Fibroblast of peridontal ligament (primary cell): ENCODE data around the gene KLHL26.

Experiments
- DNase-seq: peaks from one replicate; pipeline ENCODE4 v3.0.0-alpha.2; 2010; ENCODE audit errors: extremely low read depth

The KLHL26 gene

DNA sequence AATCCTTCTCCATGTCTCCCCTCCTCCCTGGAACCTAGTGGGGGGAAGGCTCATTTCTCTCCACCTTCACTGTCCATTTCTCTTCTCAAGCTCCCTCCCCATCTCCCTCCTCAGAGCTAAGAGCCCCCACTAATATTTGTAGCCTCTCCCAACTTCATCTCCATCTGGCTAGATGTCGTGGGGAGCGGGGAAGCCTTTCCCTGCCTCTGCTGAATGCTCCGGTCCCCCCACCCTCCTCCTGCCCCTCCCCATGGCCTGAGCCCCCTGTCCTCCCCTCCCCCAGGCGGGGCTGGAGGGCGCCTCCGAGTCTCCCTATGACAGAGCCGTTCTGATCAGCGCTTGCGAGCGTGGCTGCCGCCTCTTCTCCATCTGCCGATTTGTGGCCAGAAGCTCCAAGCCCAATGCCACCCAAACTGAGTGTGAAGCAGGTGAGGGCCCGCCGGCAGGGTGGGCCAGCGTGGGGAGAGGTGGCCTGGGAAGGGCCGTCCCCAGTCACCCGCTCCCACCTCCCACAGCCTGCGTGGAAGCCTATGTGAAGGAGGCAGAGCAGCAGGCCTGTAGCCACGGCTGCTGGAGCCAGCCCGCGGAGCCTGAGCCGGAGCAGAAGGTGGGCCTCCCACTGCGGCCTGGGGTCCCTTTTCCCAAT, 23.1 kb upstream of the KLHL26 start:
- no peak for DNase-seq

DNA sequence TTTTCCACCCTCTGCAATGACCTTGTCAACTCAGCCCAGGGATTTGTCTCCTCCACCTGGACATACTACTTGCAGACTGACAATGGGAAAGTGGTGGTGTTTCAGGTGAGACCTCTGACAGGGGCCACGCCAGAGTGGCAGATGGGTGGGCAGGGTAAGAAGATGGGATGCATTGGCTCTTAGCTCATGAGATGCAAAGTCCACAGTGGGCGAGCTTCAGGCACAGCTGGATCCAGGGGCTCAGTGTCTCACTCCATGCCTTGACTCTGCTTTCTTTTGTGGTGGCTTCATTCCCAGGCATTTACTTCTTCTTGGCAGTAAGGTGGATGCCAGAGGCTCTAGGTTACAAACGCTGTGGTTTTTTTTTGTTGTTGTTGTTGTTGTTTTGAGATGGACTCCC, 20.8 kb upstream of the KLHL26 start:
- DNase-seq, result no peak

DNA sequence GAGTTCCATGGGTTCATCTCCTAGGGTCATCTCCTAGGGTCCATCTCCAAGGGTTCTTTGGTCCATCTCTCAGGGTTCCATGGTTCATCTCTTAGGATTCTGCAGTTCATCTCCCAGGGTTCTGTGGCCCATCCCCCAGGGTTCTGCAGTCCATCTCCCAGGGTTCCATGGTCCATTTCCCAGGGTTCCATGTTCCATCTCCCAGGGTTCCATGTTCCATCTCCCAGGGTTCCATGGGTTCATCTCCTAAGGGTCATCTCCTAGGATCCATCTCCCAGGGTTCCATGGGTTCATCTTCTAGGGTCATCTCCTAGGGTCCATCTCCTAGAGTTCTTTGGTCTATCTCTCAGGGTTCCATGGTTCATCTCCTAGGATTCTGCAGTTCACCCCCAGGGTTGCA, 19.3 kb upstream of the KLHL26 start:
- DNase-seq, result no peak

DNA sequence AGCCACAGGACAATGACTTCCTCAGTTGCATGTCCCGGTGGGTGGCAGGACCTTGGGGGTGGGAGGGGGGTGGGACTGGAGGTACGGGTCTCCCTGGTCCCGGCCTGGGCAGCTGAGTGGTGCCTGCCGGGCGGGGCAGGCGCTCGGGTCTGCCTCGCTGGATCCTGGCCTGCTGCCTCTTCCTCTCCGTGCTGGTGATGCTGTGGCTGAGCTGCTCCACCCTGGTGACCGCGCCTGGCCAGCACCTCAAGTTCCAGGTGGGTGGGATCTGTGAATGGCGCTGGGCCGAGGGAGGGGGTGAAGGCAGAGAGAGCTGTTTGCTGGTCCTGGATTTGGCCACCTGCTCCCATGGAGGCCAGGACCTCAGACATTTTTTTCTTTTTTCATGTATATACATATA, 18.6 kb upstream of the KLHL26 start:
- DNase-seq, result no peak

DNA sequence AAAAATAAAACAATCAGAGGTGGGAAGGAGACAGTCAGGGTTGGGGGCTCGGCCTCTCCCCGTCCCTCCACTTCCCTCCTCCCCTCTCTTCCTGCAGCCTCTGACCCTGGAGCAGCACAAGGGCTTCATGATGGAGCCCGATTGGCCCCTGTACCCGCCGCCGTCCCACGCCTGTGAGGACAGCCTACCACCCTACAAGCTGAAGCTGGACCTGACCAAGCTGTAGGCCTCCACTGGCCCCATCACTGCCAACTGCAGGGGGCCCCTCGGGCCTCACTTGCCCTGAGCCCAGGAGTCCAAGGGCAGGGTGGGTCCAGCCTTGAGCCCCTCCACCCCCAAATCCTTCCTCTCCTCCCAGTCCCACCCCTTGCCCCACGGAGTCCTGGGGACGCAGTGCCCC, 16.5 kb upstream of the KLHL26 start:
- DNase-seq, result no peak

DNA sequence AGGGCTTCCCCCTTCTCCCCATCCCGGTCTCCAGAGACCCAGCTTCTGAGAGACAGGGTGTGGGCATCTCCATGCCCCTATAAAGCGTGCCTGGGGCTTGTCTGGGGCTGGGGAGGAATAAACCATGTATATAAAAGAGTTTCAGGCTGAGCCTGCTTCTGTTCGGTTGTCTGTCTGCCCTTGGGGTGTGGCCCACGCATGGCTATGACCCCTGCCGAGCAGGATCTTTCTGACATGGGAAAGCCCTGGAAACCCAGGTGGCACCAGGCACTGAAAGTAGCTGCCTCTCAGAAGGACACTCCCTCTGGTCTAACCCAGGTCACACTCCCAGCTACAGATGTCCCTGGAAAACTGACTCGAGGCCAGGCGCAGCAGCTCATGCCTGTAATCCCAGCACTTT, 15.9 kb upstream of the KLHL26 start:
- no peak for DNase-seq

DNA sequence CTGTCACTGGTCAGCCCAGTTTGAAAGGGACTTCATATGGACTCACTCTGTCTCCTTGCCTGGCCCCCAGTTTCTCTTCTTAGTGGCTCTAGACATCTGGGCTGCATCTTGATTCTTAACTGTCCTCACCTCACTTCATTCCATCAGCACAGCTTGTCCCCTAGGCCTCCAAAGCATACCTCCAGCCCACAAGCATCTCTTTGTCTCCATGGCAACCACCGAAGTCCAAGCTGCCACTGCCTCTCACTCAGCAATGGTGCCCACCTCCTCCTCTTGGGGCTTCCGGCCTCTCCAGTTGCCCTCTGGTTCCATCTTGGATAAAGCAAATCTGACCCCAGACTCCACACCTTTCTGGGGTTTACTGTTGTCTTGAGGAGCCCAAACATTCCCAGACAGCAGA, 9.9 kb upstream of the KLHL26 start:
- DNase-seq, result no peak

DNA sequence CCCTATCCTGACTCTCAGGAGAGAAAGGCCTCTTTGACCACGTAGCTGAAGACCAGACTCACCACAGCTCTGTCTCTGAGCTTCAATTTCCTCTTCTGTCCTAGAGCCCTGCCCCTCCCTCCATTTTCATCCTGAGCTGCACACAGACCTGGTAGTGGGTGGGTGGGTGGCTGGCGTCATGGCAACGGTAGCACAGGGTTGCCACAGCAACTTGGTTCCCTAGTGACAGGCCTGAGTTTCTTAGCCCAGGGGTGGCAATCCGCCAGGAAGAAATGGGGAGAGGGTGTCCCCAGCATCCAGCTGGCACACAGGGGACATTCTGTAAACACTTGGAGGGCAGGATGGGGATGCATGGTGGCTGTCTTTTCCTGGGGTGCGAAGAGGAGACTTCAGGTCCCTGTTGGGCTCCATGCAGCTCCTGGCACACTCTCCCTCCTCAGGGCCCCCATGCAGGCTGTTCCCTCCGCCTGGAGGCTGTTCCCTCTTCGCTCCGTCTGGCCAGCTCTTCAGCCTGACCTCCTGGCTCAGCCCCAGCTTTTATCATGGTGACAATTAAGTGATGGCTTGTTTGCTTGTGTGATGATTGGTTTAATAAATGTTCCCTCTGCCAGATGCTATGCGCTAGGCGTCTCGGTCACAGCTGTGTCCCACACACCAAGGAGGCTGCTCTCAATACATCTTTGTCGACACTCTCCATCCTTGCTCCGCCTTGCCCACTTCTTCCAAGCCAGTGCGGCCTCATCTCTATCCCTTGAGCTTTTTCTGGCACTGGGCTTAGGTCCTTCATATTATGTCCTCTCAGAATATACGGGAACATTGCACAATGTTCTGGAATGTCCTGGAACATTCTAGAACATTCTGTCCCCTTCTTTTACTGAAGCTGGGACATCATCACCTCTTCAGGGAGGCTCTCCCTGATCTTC, 7.4 kb upstream of the KLHL26 start:
- DNase-seq, result no peak

DNA sequence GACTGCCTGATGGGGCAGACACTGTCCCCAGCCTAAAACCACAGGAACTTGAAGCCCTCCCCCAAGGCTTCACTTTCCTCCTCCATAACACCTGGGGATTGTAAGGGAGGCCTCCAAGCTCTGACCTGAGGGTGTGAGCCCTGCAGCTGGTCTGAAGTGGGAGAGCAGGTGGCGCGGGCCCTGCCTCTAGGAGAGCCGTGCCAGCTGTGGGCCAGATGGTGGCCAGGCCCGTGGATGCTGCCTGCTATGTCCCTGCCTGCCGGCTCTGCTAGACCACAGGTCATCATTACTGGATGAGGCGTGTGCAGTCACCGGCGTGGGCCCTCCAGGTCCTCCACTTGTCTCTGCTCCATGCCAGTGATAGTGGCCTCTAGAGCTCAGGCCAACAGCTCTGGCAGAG, 3.5 kb upstream of the KLHL26 start:
- no peak for DNase-seq

DNA sequence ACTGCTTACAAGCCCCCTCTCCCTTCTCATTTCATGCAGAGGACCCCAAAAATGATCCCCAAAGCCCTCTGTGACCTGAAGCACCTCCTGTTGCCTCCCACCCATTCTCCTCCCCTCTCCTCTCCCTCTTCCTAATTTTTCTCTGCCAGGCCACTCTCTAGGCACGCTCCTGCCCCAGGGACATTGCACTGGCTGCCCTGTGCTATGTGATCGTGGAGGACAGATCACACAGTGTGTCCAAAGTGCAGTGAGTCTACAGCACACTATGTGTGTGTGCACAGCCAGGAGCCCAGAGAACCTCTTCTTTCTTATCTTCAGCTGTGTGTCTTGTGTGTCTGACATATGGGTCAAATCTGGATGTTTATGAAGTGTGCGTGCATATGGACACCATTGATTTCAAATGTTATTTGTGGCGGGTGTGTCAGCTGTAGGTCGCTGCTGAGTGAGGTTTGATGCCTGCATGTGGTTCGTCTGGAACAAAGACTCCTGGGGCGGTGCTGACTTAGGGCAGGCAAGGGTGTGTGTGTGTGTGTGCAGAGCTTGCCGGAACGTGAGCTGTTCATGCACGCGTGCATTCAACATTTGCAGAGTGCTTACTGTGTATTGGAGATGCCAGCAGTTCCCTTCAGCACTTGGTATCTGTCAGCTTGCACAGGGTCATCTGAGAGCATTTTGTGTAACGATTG, 2.1 kb upstream of the KLHL26 start:
- peak; percentile 29 for DNase-seq

DNA sequence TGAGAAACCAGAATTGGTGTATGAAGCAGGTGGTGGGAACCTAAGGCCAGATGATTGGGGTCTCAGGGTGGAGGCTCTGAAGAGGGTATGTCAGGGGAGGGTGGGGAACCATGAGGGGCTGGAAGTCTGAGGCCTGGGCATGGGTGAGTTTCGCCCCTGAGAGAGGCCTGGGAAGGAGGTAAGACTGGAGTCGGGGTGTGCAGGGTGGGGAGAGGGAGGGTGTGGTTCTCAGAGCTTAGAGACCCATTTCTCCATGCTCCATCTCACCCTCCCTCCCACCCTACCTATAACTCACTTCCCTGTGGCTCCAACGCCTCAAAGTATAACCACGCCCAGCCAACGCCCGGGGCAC, 1.0 kb upstream of the KLHL26 start:
- no peak for DNase-seq

DNA sequence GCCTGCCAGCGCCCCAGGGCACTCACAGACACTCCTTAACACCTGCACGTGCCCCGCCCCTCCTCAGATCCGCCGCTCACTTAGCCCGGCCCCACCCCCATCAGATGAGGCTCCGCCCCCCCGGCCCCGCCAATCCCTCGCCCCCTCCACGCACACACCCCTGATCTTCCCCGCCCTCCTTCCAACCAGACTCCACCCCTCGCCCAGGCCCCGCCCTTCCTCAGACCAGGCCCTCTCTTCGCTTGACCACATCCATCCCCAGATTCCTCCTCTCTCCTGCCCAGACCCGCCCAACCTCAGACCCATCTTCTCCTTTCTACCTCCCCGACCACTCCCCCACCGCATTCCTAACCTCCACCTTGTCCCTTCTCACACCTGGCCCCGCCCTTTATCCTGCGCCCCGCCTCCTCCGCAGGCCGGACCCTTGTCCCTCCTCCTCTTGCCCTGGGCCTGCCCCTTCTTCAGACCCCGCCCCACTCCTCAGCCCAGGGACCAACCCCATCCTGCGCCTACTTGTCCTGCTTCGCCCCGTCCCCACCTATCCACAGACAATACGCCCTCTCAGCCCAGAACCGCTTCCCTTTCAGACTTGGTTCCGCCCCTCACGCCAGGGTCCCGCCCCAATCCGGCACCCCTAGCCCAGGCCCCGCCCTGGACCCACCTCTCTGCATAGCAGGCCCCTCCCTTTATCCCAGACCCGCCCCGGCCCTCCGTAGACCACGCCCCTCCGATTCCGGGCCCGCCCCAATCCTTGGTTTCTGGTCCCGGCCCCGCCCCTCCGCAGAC, 452 bp upstream of the KLHL26 start:
- DNase-seq, result peak; percentile 88

DNA sequence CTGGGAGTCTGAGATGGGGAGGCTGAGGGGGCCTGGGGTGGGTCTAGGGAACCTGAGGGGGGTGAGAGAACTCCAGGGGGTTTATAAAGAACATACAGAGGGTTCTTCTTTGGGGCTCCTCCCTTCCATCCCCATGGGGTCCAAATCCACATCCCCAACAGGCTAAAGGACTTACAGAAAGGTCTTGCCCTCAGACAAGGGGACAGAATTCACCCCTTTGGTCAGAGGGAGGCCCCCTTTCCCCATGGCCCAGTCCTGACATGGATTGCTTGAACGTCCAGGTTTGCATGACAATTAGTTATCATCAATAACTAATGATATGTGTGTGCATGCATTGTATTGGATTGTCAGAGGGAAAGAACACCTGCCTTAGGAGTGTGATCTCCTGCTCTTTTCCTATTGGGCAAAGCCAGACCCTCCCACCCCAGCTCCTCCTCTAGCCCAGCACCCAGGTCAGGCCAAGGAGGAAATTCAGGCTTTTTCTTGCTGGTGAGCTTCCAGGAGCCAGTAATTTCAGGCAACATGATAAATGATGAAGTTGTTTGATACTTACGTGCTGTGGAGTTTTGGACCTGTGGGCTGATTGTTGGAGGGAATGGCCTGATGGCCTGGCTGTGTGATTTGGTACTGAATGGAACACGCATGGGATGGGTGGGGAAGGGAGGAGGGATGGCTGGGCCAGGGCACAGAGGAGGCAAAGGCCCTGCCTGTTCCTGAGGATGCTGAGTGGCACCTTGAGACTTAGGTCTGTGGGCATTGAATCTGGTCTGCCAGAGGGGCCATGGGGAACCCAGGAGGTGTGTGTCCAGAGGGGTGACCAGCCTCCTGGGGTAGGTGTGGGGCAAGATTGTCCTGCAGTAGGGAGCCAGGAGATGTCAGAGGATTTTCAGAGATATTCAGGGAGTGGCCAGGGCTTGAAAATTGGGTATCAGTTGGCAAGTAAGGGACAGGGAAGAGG, 1.1 kb downstream of the KLHL26 start:
- DNase-seq, result no peak

DNA sequence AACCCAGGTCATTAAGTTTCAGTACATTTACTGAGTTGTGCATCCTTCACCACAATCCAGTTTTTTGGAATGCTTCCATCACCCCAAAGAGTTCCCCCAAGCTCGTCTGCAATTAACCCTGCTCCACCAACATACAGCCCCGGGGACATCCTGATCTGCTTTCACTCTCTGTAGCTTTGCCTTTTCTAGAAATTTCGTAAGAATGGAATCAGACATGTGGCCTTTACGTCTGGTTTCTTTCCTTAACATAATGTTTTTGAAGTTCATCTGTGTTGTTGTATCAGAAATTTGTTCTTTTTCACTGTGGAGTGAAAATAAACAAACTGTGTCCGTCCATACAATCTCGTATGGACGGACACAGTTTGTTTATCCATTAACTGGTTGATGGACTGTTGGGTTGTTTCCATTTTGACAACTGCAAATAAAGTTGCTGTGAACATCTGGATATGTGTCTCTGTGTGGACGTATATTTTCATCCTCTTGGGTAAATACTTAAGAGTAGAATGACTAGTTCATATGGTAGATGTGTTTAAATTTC, 2.9 kb downstream of the KLHL26 start:
- no peak for DNase-seq

DNA sequence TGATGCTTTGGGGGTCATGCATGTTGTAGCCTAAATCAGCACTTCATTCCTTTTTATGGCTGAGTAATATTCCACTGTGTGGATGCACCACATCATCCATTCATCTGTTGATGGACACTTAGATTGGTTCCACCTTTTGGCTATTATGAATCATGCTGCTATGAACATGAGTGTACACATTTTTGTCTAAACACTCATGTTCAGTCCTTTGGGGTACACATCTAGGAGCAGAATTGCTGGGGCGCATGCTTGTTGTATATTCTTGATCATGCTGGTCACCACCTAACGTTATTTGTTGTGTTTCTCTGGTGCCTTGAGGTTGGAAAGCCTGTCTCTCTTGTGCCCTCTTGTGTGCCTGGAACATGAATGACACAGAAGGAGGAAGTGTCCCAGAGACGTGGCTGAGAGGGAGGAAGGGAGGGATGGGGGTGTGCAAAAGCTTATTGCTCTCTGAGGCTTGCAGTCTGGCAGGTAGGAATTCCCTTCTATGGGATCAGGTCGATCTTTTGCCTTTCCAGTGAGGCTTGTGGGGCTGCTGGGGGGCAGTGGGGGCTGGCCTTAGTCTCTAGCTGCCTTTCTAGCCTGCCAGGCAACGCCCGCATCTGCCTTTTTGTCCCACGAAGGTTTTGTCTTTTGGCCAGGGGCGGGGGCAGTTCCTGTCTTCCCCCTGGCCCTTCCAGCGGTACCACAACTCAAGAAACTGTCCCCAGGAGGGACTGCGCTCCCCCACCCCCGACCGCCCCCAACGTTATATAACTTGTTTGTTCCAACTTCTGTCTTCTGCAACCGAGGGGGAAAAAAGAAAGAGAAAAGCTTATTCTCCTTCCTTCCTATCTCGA, 7.6 kb downstream of the KLHL26 start:
- DNase-seq, result no peak

DNA sequence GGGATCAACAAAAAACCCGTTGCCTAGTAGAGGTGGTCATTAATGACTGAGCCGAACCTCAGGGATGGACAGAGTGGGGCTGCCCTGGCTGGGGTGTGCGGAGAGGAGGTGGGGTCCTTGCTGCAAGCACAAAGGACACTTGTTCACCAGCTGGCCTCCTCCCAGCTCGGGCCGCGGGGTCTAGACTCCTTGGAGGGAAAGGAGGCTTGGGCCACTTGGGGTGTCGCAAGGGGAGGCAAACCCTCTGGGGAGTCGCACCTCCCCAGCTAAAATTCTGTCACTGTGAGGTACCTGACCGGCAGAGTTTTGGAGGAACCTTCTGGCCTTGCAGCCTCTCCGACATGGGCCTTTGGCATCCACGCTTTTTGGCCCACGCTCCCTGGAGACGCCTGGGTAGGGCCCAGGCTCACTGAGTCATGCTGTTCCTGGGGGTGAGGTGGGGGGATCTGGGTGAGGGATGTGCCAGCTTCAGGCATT, 8.2 kb downstream of the KLHL26 start:
- no peak for DNase-seq

DNA sequence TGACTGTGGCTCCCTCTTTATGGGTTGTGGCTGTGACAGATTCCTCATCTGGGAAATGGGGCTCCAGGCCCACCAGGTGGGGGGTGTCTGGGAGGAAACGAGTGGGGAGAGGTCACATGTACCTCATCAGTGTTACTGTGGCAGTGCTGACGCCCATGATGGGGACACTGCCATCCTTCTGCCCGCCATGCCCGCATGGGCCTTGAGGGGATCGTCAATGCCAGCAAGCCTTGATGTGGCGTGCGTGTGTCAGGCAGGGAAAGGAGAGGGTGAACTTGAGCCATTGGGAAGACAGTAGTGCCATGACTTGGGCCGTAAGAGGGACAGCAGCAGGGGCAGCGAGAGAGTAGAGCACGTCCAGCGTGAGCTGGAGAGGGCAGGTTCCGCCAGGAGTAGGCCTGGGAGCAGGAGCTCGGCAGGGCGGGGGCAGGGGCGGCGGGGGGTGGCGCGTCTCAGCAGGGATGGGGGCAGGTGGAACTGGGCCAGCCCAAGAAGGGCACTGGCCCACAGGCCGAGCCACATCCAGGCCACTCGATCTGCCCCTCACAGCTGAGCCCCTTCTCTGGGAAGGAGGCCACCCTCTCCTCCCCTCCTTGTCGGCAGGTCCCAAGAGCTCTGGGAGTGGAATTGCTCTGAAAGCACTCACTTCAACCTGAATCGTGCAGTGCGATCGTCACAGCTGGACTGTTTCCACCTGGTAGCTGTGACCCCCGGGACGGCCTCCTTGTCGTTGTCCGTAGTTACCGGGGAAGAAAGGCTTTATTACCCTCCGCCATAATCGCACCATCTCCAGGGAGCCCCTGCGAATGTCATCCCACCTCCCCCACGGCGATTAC, 9.9 kb downstream of the KLHL26 start:
- DNase-seq, result no peak

DNA sequence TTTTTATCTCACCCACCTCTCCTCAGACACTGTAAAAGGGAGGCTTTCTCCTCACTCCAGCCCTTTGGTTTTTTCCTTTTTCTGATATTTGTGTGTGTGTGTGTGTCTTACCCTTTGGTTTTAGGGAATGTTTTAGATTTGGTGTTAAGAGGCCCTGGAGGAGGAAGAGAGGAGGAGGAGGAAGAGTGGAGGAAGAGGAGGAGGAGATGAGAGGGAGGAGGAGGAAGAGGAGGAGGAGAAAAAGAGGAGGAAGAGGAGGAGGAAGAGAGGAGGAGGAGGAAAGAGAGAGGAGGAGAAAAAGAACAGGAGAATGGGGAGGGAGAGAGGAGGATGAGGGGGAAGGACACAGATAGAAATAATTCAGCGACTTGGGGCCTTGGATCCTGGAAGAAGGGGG, 10.5 kb downstream of the KLHL26 start:
- DNase-seq, result no peak

DNA sequence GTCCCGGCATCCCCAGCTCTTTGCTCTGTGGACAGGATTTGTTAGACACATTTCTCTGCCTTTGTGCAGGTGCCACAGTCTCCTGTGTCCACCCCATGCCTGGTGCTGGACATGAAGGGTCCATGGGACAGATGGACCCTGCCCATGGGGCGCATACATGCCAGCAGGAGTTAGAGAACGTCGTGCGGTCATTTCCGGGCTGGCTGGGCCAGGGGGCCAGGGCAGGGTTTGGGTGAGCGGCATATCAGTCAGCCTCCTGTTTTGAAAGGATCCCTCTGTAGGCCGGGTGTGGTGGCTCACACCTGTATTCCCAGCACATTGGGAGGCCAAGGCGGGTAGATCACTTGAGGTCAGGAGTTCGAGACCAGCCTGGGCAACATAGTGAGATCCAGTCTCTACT, 11.0 kb downstream of the KLHL26 start:
- DNase-seq, result no peak
